Chondrocyte (in vitro differentiated cells): ENCODE data around the gene ZFAND3. TPM values are rescaled to one million over a fixed set of nuclear protein-coding genes. Genes with fewer than 3 reads are reported as not detected.
A peak's percentile ranks its signal among the peaks of the same experiment; 100 is the strongest.

Experiments used
- DNase-seq: peaks from one replicate; pipeline ENCODE4 v3.0.0; 2021; ENCODE audit warnings: mixed read lengths, low spot score
- H3K27ac Mint-ChIP-seq: one replicate; pipeline ENCODE4 v1.8.0; 2021; ENCODE audit warnings: mild to moderate bottlenecking, moderate library complexity, mixed read lengths; ENCODE audit not compliant: unreplicated experiment
- H3K27me3 Mint-ChIP-seq: 2 replicates; pipeline ENCODE4 v1.8.0; 2021; ENCODE audit warnings: low read depth, mixed read lengths
- H3K36me3 Mint-ChIP-seq: 2 replicates; pipeline ENCODE4 v1.8.0; 2021; ENCODE audit warnings: low read depth, mixed read lengths
- H3K4me1 Mint-ChIP-seq: 2 replicates; pipeline ENCODE4 v1.8.0; 2021; ENCODE audit warnings: low read depth, mild to moderate bottlenecking, mixed read lengths
- H3K4me3 Mint-ChIP-seq: one replicate; pipeline ENCODE4 v1.8.0; 2021; ENCODE audit warnings: mild to moderate bottlenecking, moderate library complexity, mixed read lengths; ENCODE audit not compliant: unreplicated experiment
- H3K9me3 Mint-ChIP-seq: 2 replicates; pipeline ENCODE4 v1.8.0; 2021; ENCODE audit warnings: low read depth, mixed read lengths
- CTCF ChIP-seq: fragments of 200-600 bp; sonication (generic); IDR thresholded peaks from 2 replicates; pipeline ENCODE4 v1.5.0; 2021; ENCODE audit warnings: antibody characterized with exemption, mild to moderate bottlenecking, moderate library complexity
- total RNA-seq: library from RNA; stranded (reverse); gene quantifications from 3 replicates; pipeline ENCODE4 v1.2.1, GENCODE V29; 2021

ZFAND3 gene
- total RNA-seq, 1 donor from 2014 or later, result 98.5 TPM

GRCh38 chr6:37818536-37819176, 871 bp upstream of the ZFAND3 start:
- peaks cover 42% of the 10 kb centered on the region for H3K4me1 Mint-ChIP-seq
- no peak for TF ChIP-seq CTCF
- peak overlapping the region; percentile 94 for H3K4me3 Mint-ChIP-seq
- DNase-seq, result peak; percentile 96
- H3K27me3 Mint-ChIP-seq, result no peaks in the 10 kb centered on the region
- no peaks in the 10 kb centered on the region for H3K36me3 Mint-ChIP-seq
- H3K9me3 Mint-ChIP-seq, result no peaks in the 10 kb centered on the region
- peak overlapping the region; percentile 99 for H3K27ac Mint-ChIP-seq

GRCh38 chr6:37819802-37820717, 533 bp downstream of the ZFAND3 start:
- H3K27me3 Mint-ChIP-seq, result no peaks in the 10 kb centered on the region
- H3K4me1 Mint-ChIP-seq, result peaks cover 51% of the 10 kb centered on the region
- peak overlapping the region; percentile 99 for H3K27ac Mint-ChIP-seq
- no peak for TF ChIP-seq CTCF
- H3K4me3 Mint-ChIP-seq, result peak overlapping the region; percentile 94
- H3K36me3 Mint-ChIP-seq, result no peaks in the 10 kb centered on the region
- no peak for DNase-seq
- H3K9me3 Mint-ChIP-seq, result no peaks in the 10 kb centered on the region

- peak overlapping the region; percentile 83 for H3K27ac Mint-ChIP-seq
- H3K4me3 Mint-ChIP-seq, result peak overlapping the region; percentile 86
- no peaks in the 10 kb centered on the region for H3K9me3 Mint-ChIP-seq
- no peaks in the 10 kb centered on the region for H3K27me3 Mint-ChIP-seq
- TF ChIP-seq CTCF, result no peak
- DNase-seq, result no peak
- H3K36me3 Mint-ChIP-seq, result no peaks in the 10 kb centered on the region
- H3K4me1 Mint-ChIP-seq, result peaks cover 56% of the 10 kb centered on the region
Measured at GRCh38 chr6:37820718-37821079, 1.2 kb downstream of the ZFAND3 start.

- H3K9me3 Mint-ChIP-seq, result no peaks in the 10 kb centered on the region
- H3K27me3 Mint-ChIP-seq, result no peaks in the 10 kb centered on the region
- no peaks in the 10 kb centered on the region for H3K36me3 Mint-ChIP-seq
- peaks cover 63% of the 10 kb centered on the region for H3K4me1 Mint-ChIP-seq
- no peak for DNase-seq
- peak overlapping the region; percentile 86 for H3K4me3 Mint-ChIP-seq
- no peak for TF ChIP-seq CTCF
- peak overlapping the region; percentile 34 for H3K27ac Mint-ChIP-seq
Measured at GRCh38 chr6:37821446-37821845, 1.9 kb downstream of the ZFAND3 start.

GRCh38 chr6:37822851-37823682, 3.5 kb downstream of the ZFAND3 start:
- H3K4me1 Mint-ChIP-seq, result peaks cover 74% of the 10 kb centered on the region
- H3K27me3 Mint-ChIP-seq, result no peaks in the 10 kb centered on the region
- H3K36me3 Mint-ChIP-seq, result no peaks in the 10 kb centered on the region
- TF ChIP-seq CTCF, result no peak
- peak overlapping the region; percentile 39 for H3K4me3 Mint-ChIP-seq
- no peaks in the 10 kb centered on the region for H3K9me3 Mint-ChIP-seq
- DNase-seq, result no peak
- peak overlapping the region; percentile 66 for H3K27ac Mint-ChIP-seq
